Upper lobe of left lung (tissue), 6 donors: ENCODE results near the gene CDH18. TPM values are rescaled to one million over a fixed set of nuclear protein-coding genes. Genes with fewer than 3 reads are reported as not detected.

Experiments
- ATAC-seq, 2 donors: fragments of 200-7000 bp; cut with Tn5 transposase; one replicate each; pipeline ENCODE4 v1.9.1; 2022; ENCODE audit warnings: mild to moderate bottlenecking in 2 of 2, moderate library complexity in 2 of 2; ENCODE audit not compliant: low FRiP score in 2 of 2
- DNase-seq, 2 donors: peaks; one replicate each; pipeline ENCODE4 v3.0.0-alpha.2; 2019 to 2020
- H3K27ac ChIP-seq, 4 donors: fragments of 200-600 bp; sonication (generic); one replicate each; pipeline ENCODE4 v1.5.1; 2016 to 2019
- H3K27me3 ChIP-seq, 4 donors: fragments of 200-600 bp; sonication (generic); one replicate each; pipeline ENCODE4 v1.5.1; 2017 to 2019
- H3K36me3 ChIP-seq, 4 donors: fragments of 200-600 bp; sonication (generic); one replicate each; pipeline ENCODE4 v1.5.1; 2016 to 2019
- H3K4me1 ChIP-seq, 4 donors: fragments of 200-600 bp; sonication (generic); one replicate each; pipeline ENCODE4 v1.5.1; 2018 to 2019
- H3K4me3 ChIP-seq, 4 donors: fragments of 200-600 bp; sonication (generic); one replicate each; pipeline ENCODE4 v1.5.1; 2017 to 2019; ENCODE audit warnings: mild to moderate bottlenecking in 2 of 4, moderate library complexity in 1 of 4
- H3K9me3 ChIP-seq, 4 donors: fragments of 200-600 bp; sonication (generic); one replicate each; pipeline ENCODE4 v1.5.1; 2018 to 2019
- EP300 ChIP-seq, 4 donors: sonication (generic); formaldehyde crosslinking; IDR thresholded peaks; one replicate each; pipeline ENCODE4 v1.5.1; 2017; ENCODE audit warnings: antibody characterized with exemption in 4 of 4, control low read depth in 2 of 4
- POLR2A ChIP-seq, 4 donors: fragments of 450-650 bp; IDR thresholded peaks; one replicate each; pipeline ENCODE4 v1.5.1; 2016 to 2017; ENCODE audit warnings: antibody characterized with exemption in 4 of 4, mild to moderate bottlenecking in 2 of 4
- POLR2AphosphoS5 ChIP-seq, 2 donors: sonication (generic); formaldehyde crosslinking; IDR thresholded peaks; one replicate each; pipeline ENCODE4 v1.5.1; 2017; ENCODE audit warnings: antibody characterized with exemption in 2 of 2
- WGBS, 2 donors: methylation state at CpG; one replicate each; pipeline ENCODE4 v1.1.5; 2017 to 2018; 5-methylcytosine and 5-hydroxymethylcytosine counted together
- total RNA-seq, 6 donors: library from RNA; depleted of rRNA in 4 of 6; stranded (reverse); fragments of >200 nt in 4 of 6; gene quantifications; one replicate each; pipeline versions ENCODE4 v1.1.0 to v1.2.1, GENCODE V29; 2016 to 2021
- TF ChIP-seq, protein P1 (sequence below), 6 experiments: fragments of 450-650 bp in 4 of 6; fragments of 200-600 bp in 2 of 6; sonication (generic) in 2 of 6; IDR thresholded peaks; one replicate each; pipeline ENCODE4 v1.5.1; 2016 to 2019; ENCODE audit warnings: antibody characterized with exemption in 6 of 6
- donor health status: DM: no; HTN: no; CAD: no; lungs with moderate emphysema.
- donor health status: DM: no; HTN: yes; CAD: no; lungs with severe emphysema.

The CDH18 gene
- total RNA-seq, 6 donors from 2014 or later: not detected

DNA sequence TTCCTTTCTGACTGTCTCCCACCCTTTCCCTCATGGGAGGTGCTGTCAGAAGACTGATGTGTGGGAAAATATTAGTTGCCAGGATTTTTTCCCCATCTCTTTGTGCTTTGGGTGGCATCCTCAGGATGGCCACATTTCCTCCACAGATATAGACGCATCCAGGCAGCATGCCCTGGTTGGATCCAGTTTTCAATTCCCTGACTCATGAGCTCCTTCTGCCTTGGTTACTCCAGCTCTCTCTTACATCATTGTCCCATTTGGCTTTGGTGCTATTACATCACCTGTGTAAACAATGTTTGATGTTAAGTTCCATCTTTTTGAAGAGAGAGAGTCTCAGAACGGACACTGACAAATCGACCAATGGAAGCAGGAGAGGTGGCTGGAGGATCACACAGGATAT lies 302.5 kb downstream of the CDH18 start:
- 86 to 88% methylated on average over 3 of the region's 3 CpGs for WGBS, 2 donors
- Histone ChIP-seq H3K4me1 (no peaks in the 10 kb centered on the region), H3K27me3 (no peaks in the 10 kb centered on the region), H3K27ac (no peak overlapping the region), H3K36me3 (no peaks in the 10 kb centered on the region), H3K4me3 (no peak overlapping the region), H3K9me3 (no peaks in the 10 kb centered on the region)
- ATAC-seq (no peak), DNase-seq (no peak)
- TF ChIP-seq, protein P1, sequence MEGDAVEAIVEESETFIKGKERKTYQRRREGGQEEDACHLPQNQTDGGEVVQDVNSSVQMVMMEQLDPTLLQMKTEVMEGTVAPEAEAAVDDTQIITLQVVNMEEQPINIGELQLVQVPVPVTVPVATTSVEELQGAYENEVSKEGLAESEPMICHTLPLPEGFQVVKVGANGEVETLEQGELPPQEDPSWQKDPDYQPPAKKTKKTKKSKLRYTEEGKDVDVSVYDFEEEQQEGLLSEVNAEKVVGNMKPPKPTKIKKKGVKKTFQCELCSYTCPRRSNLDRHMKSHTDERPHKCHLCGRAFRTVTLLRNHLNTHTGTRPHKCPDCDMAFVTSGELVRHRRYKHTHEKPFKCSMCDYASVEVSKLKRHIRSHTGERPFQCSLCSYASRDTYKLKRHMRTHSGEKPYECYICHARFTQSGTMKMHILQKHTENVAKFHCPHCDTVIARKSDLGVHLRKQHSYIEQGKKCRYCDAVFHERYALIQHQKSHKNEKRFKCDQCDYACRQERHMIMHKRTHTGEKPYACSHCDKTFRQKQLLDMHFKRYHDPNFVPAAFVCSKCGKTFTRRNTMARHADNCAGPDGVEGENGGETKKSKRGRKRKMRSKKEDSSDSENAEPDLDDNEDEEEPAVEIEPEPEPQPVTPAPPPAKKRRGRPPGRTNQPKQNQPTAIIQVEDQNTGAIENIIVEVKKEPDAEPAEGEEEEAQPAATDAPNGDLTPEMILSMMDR (IDR thresholded peaks at IDR 0.05): no peak
- TF ChIP-seq EP300 (IDR thresholded peaks at IDR 0.05): no peak
- TF ChIP-seq POLR2AphosphoS5 (IDR thresholded peaks at IDR 0.05): no peak
- no peak for TF ChIP-seq POLR2A (IDR thresholded peaks at IDR 0.05)

DNA sequence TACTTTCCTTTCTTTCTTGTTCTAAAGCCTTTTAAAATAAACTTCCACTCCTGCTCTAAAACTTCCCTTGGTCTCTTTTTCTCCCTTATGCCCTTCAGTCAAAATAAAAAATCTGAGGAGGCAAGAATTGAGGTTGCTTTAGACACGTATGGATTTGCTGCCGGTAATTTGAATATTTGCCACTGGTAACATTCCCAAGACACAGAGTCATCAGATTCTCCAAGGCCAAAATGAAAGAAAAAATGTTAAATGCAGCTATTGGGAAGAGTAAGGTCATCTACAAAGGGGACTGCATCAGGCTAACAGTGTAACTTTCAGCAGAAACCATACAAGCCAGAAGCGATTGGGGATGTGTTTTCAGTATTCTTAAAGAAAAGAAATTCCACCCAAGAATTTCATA lies 311.1 kb downstream of the CDH18 start:
- ATAC-seq (no peak), DNase-seq (no peak)
- no peak overlapping the region for H3K27ac ChIP-seq
- WGBS, 2 donors: 54 to 55% methylated on average over 3 of the region's 3 CpGs
- H3K27me3 ChIP-seq: no peaks in the 10 kb centered on the region
- H3K9me3 ChIP-seq: peaks cover 0 to 4% (median 0%) of the 10 kb centered on the region in 4 donors
- H3K4me1 ChIP-seq: no peaks in the 10 kb centered on the region
- TF ChIP-seq POLR2AphosphoS5 (IDR thresholded peaks at IDR 0.05): no peak
- TF ChIP-seq POLR2A (IDR thresholded peaks at IDR 0.05): no peak
- TF ChIP-seq, protein P1 (IDR thresholded peaks at IDR 0.05): no peak
- TF ChIP-seq EP300 (IDR thresholded peaks at IDR 0.05): no peak
- H3K36me3 ChIP-seq: no peaks in the 10 kb centered on the region
- H3K4me3 ChIP-seq: no peak overlapping the region

DNA sequence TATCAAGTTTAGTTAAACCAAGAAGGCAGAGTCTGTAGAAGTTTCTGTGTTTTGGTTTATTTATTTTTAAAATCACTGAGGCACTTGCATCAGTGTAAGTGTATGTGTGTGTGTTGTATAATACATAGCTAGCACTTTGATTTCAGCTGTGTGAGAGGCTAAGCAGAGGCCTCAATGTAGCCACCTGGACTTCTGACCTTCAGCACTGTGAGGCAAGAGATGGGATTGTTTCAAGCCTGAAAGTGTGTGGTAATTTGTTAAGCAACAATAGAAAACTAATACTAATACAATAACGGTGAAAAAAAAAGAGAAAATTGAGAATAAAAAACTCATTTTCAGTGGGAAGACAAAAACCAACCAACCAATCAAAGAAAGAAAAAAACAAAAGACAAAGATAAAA lies 327.3 kb downstream of the CDH18 start:
- H3K27me3 ChIP-seq: no peaks in the 10 kb centered on the region
- H3K4me3 ChIP-seq: no peak overlapping the region
- H3K4me1 ChIP-seq: no peaks in the 10 kb centered on the region
- no peak for DNase-seq
- 74 to 90% methylated on average over 1 of the region's 1 CpG for WGBS, 2 donors
- ATAC-seq: no peak
- H3K27ac ChIP-seq: no peak overlapping the region
- no peaks in the 10 kb centered on the region for H3K36me3 ChIP-seq
- no peaks in the 10 kb centered on the region for H3K9me3 ChIP-seq
- TF ChIP-seq POLR2A (IDR thresholded peaks at IDR 0.05): no peak
- TF ChIP-seq, protein P1 (IDR thresholded peaks at IDR 0.05): no peak
- TF ChIP-seq POLR2AphosphoS5 (IDR thresholded peaks at IDR 0.05): no peak
- TF ChIP-seq EP300 (IDR thresholded peaks at IDR 0.05): no peak

DNA sequence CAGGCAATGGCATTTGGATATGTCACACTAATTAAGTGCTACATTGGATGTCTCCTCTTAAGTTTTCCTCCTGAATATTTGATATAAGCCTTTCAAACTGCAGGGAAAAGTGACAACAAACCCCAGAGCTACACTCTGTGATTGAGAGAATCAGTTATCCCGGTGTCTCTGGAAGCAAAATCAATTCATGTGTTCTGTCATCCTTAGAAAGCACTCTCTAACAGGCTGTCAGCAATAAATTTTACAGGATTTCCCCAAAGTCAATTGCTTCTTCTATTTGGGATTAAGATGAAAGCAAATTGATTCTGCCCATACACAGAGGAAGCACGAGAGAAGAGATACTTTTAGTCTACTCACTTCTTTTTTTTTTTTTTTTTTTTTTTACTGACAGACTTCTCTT lies 332.4 kb downstream of the CDH18 start:
- H3K36me3 ChIP-seq: no peaks in the 10 kb centered on the region
- TF ChIP-seq POLR2A (IDR thresholded peaks at IDR 0.05) (no peak), EP300 (IDR thresholded peaks at IDR 0.05) (no peak), POLR2AphosphoS5 (IDR thresholded peaks at IDR 0.05) (no peak)
- TF ChIP-seq, protein P1 (IDR thresholded peaks at IDR 0.05): no peak
- no peak overlapping the region for H3K27ac ChIP-seq
- ATAC-seq: no peak
- WGBS, 2 donors: 43 to 70% methylated on average over 2 of the region's 2 CpGs
- H3K4me3 ChIP-seq: no peak overlapping the region
- H3K9me3 ChIP-seq: no peaks in the 10 kb centered on the region
- H3K4me1 ChIP-seq: no peaks in the 10 kb centered on the region
- H3K27me3 ChIP-seq: no peaks in the 10 kb centered on the region
- no peak for DNase-seq

DNA sequence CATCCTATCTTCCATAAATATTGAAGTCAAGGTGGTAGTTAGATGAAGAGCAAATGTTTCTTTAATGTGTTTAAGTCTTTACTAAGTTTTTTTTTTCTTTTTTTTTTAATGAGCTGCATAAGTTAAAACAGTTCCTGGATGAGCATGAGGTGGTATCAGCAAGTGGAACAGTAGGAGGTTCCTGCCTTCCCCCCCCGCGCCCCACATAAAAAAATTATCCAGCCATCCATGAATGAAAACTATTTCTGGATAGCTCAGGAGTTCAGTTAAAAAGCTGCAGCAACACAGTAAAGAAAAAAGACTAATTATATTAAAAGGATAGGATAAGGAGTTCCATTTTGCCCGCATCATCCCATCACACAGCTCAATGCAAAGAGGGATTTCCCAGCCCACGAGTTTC lies 349.5 kb downstream of the CDH18 start:
- Histone ChIP-seq H3K27ac (no peak overlapping the region), H3K4me3 (no peak overlapping the region), H3K4me1 (no peaks in the 10 kb centered on the region), H3K27me3 (no peaks in the 10 kb centered on the region), H3K9me3 (no peaks in the 10 kb centered on the region), H3K36me3 (no peaks in the 10 kb centered on the region)
- TF ChIP-seq, protein P1 (IDR thresholded peaks at IDR 0.05): no peak
- TF ChIP-seq POLR2A (IDR thresholded peaks at IDR 0.05): no peak
- TF ChIP-seq POLR2AphosphoS5 (IDR thresholded peaks at IDR 0.05): no peak
- TF ChIP-seq EP300 (IDR thresholded peaks at IDR 0.05): no peak
- 82 to 98% methylated on average over 4 of the region's 4 CpGs for WGBS, 2 donors
- ATAC-seq: no peak
- no peak for DNase-seq
